HepG2 (cell line): Measurements from ENCODE around the gene PCBP1. TPM values are rescaled to one million over a fixed set of nuclear protein-coding genes. Genes with fewer than 3 reads are reported as not detected.
A peak's percentile ranks its signal among the peaks of the same experiment; 100 is the strongest.

Experiments used
- ATF4 ChIP-seq, 2 experiments: fragments of 450-650 bp in 1 of 2; sonication (generic) in 1 of 2; formaldehyde crosslinking; IDR thresholded peaks; 2 replicates each; pipeline versions ENCODE4 v1.5.0 to v1.8.0; 2020 to 2022; ENCODE audit warnings: mild to moderate bottlenecking in 1 of 2, missing genetic modification reagents in 1 of 2
- CEBPG ChIP-seq: IDR thresholded peaks from 2 replicates; pipeline ENCODE4 v1.6.1; 2016
- GATAD2A ChIP-seq: IDR thresholded peaks from 2 replicates; pipeline ENCODE4 v1.6.1; 2016
- HNF4A ChIP-seq: sonication (generic); formaldehyde crosslinking; IDR thresholded peaks from 2 replicates; pipeline ENCODE4 v1.4.0; 2020; ENCODE audit warnings: missing genetic modification reagents
- ISX ChIP-seq: sonication (generic); formaldehyde crosslinking; conservative IDR thresholded peaks from 2 replicates; pipeline ENCODE4 v1.5.0; 2020; ENCODE audit warnings: missing genetic modification reagents
- LCORL ChIP-seq, 2 experiments: fragments of 450-650 bp in 1 of 2; sonication (generic) in 1 of 2; formaldehyde crosslinking in 1 of 2; IDR thresholded peaks; 2 replicates each; pipeline versions ENCODE4 v1.5.0 to v1.6.1; 2017 to 2020; ENCODE audit warnings: antibody characterized with exemption in 1 of 2, missing genetic modification reagents in 1 of 2
- SCMH1 ChIP-seq: sonication (generic); formaldehyde crosslinking; IDR thresholded peaks from 2 replicates; pipeline ENCODE4 v1.9.0; 2021; ENCODE audit warnings: missing genetic modification reagents, mild to moderate bottlenecking, borderline replicate concordance
- SNRNP70 ChIP-seq: fragments of 200-400 bp; formaldehyde crosslinking; IDR thresholded peaks from 2 replicates; pipeline ENCODE4 v1.6.1; 2017; ENCODE audit warnings: mild to moderate bottlenecking, low read depth, low read length, moderate library complexity
- U2AF1 ChIP-seq: fragments of 200-400 bp; formaldehyde crosslinking; optimal IDR thresholded peaks from 2 replicates; pipeline ENCODE3; 2017; ENCODE audit warnings: mild to moderate bottlenecking, low read depth, low read length
- ZFP1 ChIP-seq: IDR thresholded peaks from 2 replicates; pipeline ENCODE4 v1.6.1; 2016
- ZHX1 ChIP-seq: sonication (generic); formaldehyde crosslinking; IDR thresholded peaks from 2 replicates; pipeline ENCODE4 v1.8.1; 2022; ENCODE audit warnings: low read depth, mild to moderate bottlenecking, missing genetic modification reagents
- ZNF546 ChIP-seq: sonication (generic); formaldehyde crosslinking; conservative IDR thresholded peaks from 2 replicates; pipeline ENCODE4 v1.8.1; 2023; ENCODE audit warnings: mild to moderate bottlenecking, missing genetic modification reagents
- ZSCAN30 ChIP-seq: sonication (generic); formaldehyde crosslinking; IDR thresholded peaks from 2 replicates; pipeline ENCODE4 v1.5.0; 2020; ENCODE audit warnings: mild to moderate bottlenecking, missing genetic modification reagents
- polyA plus RNA-seq, 8 experiments: library from polyadenylated mRNA; depleted of rRNA in 3 of 8; stranded (reverse) in 7 of 8; unstranded in 1 of 8; fragments of >200 nt; fragmentation: Illumina TruSeq in 4 of 8; extraction: Trizol in 4 of 8; gene quantifications; 2 replicates each; pipeline versions ENCODE4 v1.2.1 to v1.2.3, GENCODE V29; 2011 to 2016; ENCODE audit warnings: low read depth in 4 of 8, missing spikeins in 1 of 8, mixed read lengths in 1 of 8; ENCODE audit not compliant: insufficient read depth in 1 of 8
- total RNA-seq, 5 experiments: library from RNA; depleted of rRNA; stranded (reverse); fragments of >200 nt; fragmentation: Illumina TruSeq; extraction: Trizol; gene quantifications; 2 replicates each; pipeline ENCODE4 v1.2.3, GENCODE V29; 2016; ENCODE audit warnings: low read depth in 1 of 5
- TF ChIP-seq, protein P1 (sequence below): IDR thresholded peaks from 2 replicates; pipeline ENCODE4 v1.6.1; 2016; ENCODE audit warnings: missing compliant biosample characterization, missing genetic modification reagents, borderline replicate concordance
- TF ChIP-seq, protein P2 (sequence below): sonication (generic); formaldehyde crosslinking; IDR thresholded peaks from 2 replicates; pipeline ENCODE4 v1.9.0; 2021; ENCODE audit warnings: missing genetic modification reagents, borderline replicate concordance

The PCBP1 gene
- total and polyA plus RNA-seq, 2 of the 13 experiments (the other 11 are each of a cell fraction or from before 2014, with no cell fraction given), result 32.0 to 137 TPM

DNA sequence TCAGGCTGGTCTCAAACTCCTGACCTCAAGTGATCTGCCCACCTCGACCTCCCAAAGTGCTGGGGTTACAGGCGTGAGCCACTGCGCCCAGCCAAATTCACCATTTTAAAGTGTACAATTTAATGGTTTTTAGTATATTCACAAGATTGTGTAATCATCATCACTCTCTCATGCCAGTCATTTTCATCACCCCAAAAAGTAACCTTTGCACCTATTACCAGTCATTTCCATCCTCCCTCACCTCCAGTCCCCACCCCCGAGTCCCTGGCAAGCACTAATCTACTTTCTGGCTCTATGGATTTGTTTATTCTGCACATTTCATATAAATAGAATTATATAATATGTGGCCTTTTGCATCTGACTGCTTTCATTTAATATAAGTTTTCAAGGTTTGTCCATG, 10.8 kb downstream of the PCBP1 start (continued):
- TF ChIP-seq ZFP1 (no peak), CEBPG (peak; percentile 44; the same call in 1 of the 2 replicates), ATF4 (CRISPR knock-in tag; IDR thresholded peaks at IDR 0.05) (0 out of 4 replicates have a peak, but pooled peaks of 1 of the 2 experiments have one; percentile 36), SCMH1 (CRISPR knock-in tag) (no peak), SNRNP70 (no peak), HNF4A (peak; percentile 30; the same call in 1 of the 2 replicates), ISX (CRISPR knock-in tag) (no peak), LCORL (IDR thresholded peaks at IDR 0.05) (peak; percentile 75), LCORL (CRISPR knock-in tag; IDR thresholded peaks at IDR 0.05) (no peak), U2AF1 (no peak), GATAD2A (CRISPR knock-in tag) (0 out of 2 replicates have a peak, but pooled peaks have one; percentile 24), ZSCAN30 (CRISPR knock-in tag) (no peak), ZNF546 (CRISPR knock-in tag) (no peak), ZHX1 (CRISPR knock-in tag) (no peak)
- TF ChIP-seq, protein P1, sequence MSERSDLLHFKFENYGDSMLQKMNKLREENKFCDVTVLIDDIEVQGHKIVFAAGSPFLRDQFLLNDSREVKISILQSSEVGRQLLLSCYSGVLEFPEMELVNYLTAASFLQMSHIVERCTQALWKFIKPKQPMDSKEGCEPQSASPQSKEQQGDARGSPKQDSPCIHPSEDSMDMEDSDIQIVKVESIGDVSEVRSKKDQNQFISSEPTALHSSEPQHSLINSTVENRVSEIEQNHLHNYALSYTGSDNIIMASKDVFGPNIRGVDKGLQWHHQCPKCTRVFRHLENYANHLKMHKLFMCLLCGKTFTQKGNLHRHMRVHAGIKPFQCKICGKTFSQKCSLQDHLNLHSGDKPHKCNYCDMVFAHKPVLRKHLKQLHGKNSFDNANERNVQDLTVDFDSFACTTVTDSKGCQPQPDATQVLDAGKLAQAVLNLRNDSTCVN, result no peak
- TF ChIP-seq, protein P2, sequence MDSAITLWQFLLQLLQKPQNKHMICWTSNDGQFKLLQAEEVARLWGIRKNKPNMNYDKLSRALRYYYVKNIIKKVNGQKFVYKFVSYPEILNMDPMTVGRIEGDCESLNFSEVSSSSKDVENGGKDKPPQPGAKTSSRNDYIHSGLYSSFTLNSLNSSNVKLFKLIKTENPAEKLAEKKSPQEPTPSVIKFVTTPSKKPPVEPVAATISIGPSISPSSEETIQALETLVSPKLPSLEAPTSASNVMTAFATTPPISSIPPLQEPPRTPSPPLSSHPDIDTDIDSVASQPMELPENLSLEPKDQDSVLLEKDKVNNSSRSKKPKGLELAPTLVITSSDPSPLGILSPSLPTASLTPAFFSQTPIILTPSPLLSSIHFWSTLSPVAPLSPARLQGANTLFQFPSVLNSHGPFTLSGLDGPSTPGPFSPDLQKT (CRISPR knock-in tag), result no peak
